Measurements from ENCODE around the gene SGPP2. TPM values are rescaled to one million over a fixed set of nuclear protein-coding genes. Genes with fewer than 3 reads are reported as not detected.

SGPP2 gene
- total RNA-seq, 1 donor from 2014 or later = 0.21 TPM

DNA sequence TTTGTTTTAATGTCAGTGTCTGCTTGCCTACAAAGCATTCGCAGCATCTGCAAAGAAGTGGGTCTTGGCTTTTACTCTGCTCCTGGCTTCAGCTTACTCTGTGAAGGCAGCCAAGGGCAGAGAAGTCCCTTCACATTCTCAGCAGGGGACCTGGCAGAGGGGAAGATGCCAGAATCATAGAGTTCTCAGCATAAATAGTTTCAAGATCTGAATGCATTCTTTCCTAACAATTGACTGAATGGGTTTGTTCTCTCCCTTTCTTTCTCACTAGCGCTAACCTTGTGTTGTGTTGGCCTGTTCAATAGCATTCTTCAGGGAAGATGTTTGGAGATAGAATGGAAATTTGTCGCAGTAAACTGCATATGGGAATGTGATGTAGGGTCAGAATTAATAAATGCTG, 124.6 kb downstream of the SGPP2 start:
- TF ChIP-seq, protein P1, sequence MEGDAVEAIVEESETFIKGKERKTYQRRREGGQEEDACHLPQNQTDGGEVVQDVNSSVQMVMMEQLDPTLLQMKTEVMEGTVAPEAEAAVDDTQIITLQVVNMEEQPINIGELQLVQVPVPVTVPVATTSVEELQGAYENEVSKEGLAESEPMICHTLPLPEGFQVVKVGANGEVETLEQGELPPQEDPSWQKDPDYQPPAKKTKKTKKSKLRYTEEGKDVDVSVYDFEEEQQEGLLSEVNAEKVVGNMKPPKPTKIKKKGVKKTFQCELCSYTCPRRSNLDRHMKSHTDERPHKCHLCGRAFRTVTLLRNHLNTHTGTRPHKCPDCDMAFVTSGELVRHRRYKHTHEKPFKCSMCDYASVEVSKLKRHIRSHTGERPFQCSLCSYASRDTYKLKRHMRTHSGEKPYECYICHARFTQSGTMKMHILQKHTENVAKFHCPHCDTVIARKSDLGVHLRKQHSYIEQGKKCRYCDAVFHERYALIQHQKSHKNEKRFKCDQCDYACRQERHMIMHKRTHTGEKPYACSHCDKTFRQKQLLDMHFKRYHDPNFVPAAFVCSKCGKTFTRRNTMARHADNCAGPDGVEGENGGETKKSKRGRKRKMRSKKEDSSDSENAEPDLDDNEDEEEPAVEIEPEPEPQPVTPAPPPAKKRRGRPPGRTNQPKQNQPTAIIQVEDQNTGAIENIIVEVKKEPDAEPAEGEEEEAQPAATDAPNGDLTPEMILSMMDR (IDR thresholded peaks at IDR 0.05) = no peak
- intact Hi-C loops (cut with DNase I) = no loop called here
- no peaks in the 10 kb centered on the region for H3K36me3 ChIP-seq
- no peak overlapping the region for H3K4me3 ChIP-seq
- no peak for DNase-seq (ENCODE audit: low spot score in 2 of 2)
- H3K9me3 ChIP-seq = no peaks in the 10 kb centered on the region
- H3K27ac ChIP-seq = no peak overlapping the region
- H3K27me3 ChIP-seq = no peaks in the 10 kb centered on the region
- no peaks in the 10 kb centered on the region for H3K4me1 ChIP-seq

DNA sequence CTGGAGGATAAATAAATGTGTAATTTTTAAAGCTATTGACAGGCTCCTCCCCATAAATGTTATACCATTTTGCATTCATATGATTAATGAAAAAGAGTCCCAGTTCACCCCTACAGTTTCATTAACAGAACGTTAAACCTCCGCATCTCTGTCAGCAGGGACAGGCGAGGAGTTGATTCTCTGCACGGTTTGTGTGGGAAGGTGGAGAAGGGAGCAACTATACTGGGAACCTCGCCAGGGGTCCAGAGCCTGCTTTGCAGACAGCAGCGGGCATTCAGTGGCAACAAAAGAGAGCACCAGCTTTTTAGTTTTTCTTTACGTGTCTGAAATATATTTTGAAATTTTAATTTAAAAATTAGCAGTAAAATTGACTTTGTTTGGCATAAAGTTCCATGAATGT, 130.2 kb downstream of the SGPP2 start:
- no peaks in the 10 kb centered on the region for H3K36me3 ChIP-seq
- TF ChIP-seq, protein P1 (IDR thresholded peaks at IDR 0.05) = no peak
- H3K27me3 ChIP-seq = no peaks in the 10 kb centered on the region
- H3K4me1 ChIP-seq = no peaks in the 10 kb centered on the region
- no peak overlapping the region for H3K4me3 ChIP-seq
- no peak overlapping the region for H3K27ac ChIP-seq
- intact Hi-C loops (cut with DNase I) = no loop called here
- no peak for DNase-seq (ENCODE audit: low spot score in 2 of 2)
- no peaks in the 10 kb centered on the region for H3K9me3 ChIP-seq

DNA sequence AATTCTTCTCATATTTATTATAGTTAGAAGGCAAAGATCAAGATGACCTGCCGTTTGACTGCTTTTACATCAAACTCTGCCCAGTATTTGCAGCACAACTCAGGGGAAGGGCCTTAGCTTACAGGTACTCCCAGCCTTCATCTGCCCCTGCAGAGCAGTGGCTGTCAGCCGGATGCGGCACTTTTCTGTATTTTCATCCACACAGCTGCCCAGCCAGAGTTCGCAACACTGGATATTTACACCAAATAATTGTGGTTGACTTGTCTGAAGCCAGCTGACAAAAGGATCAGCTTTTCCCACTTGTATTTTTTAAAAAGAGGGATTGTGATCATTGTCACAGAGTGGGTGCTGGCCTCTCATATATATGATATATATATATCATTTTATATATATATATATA, 136.8 kb downstream of the SGPP2 start:
- Histone ChIP-seq H3K27me3 (no peaks in the 10 kb centered on the region), H3K36me3 (peaks cover 0 to under 1% of the 10 kb centered on the region in 2 donors), H3K9me3 (no peaks in the 10 kb centered on the region), H3K4me1 (no peaks in the 10 kb centered on the region), H3K27ac (no peak overlapping the region), H3K4me3 (no peak overlapping the region)
- DNase-seq (ENCODE audit: low spot score in 2 of 2) = no peak
- TF ChIP-seq, protein P1 (IDR thresholded peaks at IDR 0.05) = no peak
- intact Hi-C loops (cut with DNase I) = no loop called here

DNA sequence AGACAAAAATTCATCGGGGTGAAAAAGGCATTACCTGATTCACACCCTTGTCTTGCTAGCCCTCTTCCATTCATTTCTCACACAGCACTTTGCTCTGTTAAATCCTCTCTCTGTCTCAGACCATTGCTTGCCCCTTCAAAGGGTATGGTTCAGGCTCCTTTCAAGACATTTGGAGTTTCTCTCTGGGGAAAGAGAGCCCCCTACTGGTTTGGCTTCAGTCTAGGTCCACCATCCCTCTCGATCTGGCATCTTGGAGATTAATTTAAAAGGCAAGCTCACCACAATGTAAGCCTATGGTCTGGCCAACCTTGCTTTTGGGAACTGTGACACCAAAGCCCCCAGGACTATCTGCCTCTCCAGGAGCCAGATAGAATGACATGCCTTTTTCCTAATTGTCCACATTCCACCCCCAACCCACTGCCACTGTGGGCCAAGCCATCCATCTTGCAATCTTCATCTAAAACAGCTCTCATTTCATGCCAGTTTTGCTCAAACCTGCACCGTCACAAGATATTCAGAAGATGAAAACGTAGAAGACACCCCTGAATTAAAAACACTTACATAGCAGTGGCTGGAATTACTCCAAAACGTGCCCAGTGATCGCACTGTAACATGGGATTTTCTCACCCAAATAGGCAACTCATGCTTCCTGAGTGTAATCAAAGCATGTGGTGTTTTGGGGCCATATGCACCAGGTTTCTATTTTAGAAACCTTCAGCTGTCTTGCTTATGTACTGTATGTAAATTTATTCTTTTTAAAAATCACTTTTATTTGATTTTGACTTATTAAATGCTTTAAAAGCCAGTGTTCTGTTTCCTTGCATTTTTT, 137.7 kb downstream of the SGPP2 start:
- Histone ChIP-seq H3K27ac (no peak overlapping the region), H3K27me3 (no peaks in the 10 kb centered on the region), H3K4me1 (no peaks in the 10 kb centered on the region), H3K9me3 (no peaks in the 10 kb centered on the region), H3K4me3 (no peak overlapping the region), H3K36me3 (peaks cover 1 to 6% of the 10 kb centered on the region in 2 donors)
- intact Hi-C loops (cut with DNase I) = no loop called here
- TF ChIP-seq, protein P1 (IDR thresholded peaks at IDR 0.05) = no peak
- DNase-seq (ENCODE audit: low spot score in 2 of 2) = no peak

DNA sequence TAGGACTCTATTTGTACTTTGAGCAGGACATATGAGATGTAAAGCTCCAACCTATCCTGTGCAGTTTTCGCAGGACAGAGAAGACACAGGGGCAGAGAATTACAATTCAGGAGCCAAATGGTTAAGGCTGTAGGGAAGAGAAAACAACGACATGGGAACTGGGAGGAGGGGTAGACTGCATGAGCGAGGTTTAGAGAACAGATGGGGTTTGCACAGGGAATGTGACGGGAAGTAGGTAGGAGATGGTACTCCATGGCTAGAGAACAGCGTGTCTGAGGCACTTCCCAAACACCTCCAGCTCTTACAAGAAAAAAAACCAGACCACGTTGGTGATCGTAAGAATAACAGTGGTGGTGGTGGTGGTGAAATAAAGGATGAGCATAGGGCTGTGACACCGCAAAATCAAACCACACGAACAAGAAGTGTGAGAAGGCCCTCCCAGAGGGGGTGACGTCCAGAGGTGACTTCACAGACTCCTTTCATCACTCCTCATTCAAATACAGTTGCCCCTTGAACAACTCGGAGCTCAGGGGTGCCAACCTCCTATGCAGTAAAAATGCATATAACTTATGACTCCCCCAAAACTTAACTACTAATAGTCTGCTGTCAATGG, 138.9 kb downstream of the SGPP2 start:
- Histone ChIP-seq H3K27ac (no peak overlapping the region), H3K4me3 (no peak overlapping the region), H3K4me1 (no peaks in the 10 kb centered on the region), H3K36me3 (peaks cover 4 to 15% of the 10 kb centered on the region in 2 donors), H3K27me3 (no peaks in the 10 kb centered on the region), H3K9me3 (no peaks in the 10 kb centered on the region)
- DNase-seq (ENCODE audit: low spot score in 2 of 2) = no peak
- TF ChIP-seq, protein P1 (IDR thresholded peaks at IDR 0.05) = no peak
- intact Hi-C loops (cut with DNase I) = no loop called here
